Hematopoietic multipotent progenitor cell treated with erythropoietin and hydrocortisone succinate and interleukin-3 and kit ligand, for 8 days (in vitro differentiated cells): Measurements from ENCODE around the gene SKP2.
"Not testable (repeated sequence)": the region's sequence is repeated elsewhere in the genome, so short reads cannot be mapped to it uniquely, and the experiment has no call there.

Source experiments
- DNase-seq: peaks from one replicate; pipeline ENCODE4 v3.0.0-alpha.2; 2015

Gene SKP2

DNA sequence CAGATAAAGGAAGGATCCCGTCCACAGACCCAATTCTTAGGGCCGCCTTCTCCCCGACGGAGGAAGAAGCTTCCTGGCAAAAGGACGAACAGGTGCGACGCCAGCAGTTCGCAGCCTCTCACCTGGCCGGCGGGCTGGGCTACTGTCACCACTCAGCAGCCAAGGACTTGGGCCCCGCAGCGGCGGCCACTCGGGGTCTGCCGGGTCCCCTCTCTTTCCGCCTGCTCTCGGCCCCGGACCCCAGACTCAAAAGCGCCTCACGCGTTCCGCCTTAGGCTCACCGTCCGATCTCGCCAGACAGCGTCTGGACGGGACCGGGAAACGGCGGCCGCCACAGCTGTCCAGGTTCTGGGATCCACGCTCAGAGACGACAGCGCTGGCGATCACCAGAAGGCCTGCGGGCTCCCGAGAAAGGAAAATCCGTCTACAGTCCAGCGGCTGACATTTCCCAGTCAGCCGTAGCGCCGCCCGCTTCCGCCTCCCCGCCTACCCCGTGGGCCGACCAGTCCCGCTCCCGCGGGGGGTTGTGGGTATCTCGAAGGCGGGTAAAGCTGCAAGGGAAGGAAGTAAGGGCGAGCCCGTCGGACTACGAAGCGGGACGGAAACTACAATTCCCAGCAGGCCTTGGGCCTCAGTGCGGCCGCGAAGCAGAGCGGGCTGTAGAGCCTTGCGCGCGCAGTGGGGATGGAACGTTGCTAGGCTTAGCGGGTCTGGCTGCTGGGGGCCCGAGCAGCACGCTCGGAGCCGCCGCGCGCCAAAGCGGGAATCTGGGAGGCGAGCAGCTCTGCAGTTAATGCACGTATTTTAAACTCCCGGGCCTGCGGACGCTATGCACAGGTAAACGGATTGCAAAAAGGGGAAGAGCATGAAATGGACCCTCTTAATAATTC lies at the start of gene SKP2, which contains the start of gene LMBRD2:
Gene SKP2, plus strand, starts transcription at position 678 of the 890 bp plus-strand sequence. Its CDS starts 152 bp downstream, at position 830.
Gene LMBRD2, minus strand, starts transcription at position 454 of the 890 bp plus-strand sequence. CDS start 8,538 bp downstream, outside the sequence.
- DNase-seq: peak; percentile 98

GRCh38 chr5:36105819-36106218 lies 46.1 kb upstream of the SKP2 start:
- no peak for DNase-seq

DNA sequence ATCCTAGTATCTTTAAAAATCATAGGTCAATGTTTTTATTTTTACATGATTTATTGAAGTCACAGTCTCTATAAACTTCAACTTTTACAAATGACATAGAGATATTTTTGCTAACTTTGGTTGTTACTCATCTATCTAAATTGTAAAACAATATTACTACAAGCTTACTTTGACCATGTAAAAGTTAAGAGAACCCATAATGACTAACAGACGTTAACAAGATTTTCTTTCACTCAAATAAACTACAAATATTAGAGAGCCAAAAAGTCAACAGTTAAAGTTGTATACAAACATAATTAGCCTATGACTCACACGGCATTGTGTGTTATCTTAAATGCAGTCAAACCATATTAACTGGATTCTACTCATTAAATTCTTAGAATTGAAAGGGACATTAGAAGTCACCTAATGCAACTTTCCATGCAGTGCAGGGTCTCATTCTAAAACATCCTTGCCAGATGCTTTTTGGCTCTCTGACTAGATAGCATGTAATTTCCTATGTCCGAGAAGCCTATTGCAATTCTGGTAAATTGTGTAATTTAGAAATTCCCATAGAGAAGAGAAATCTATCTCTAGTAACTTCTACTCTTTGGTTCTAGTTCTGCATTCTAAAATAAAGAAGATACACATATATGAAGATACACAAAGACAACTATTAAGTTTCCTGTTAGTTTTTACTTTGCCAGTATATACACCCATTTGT lies 43.0 kb upstream of the SKP2 start:
- DNase-seq: no peak

- peak; percentile 43 for DNase-seq
Observed at GRCh38 chr5:36111238-36111637, 40.7 kb upstream of the SKP2 start.

DNA sequence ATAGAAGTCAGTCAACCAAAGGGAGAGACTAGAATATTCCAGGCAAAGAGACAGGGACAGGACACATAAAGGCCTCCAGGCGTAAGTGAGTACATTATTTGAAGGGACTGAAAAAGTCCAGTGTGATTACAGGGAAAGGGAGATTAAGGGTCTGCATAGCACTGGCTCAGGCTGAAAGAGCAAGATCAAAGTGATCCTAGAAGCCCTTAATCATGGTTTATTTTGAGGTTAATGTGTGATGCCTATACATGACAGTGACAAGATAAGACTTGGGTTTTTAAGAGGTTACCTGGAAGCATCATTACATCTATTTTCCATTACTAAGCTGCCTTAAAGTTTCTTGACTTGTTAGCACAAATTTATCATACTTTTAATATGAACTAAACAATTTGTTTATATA lies 26.0 kb upstream of the SKP2 start:
- DNase-seq: peak; percentile 27

DNA sequence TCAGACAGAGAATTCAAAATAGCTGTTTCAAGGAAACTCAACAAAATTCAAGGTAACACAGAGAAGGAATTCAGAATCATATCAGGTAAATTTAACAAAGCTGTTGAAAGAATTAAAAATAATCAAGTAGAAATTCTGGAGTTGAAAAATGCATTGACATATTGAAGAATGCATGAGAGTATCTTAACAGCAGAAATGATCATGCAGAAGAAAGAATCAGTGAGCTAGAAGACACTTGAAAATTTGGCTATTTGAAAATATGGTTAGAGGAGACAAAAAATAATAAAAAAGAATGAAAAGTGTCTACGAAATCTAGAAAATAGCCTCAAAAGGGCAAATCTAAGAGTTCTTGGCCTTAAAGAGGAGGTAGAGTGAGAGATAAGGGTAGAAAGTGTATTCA lies 23.1 kb upstream of the SKP2 start:
- no peak for DNase-seq

- DNase-seq: not testable (repeated sequence)
Observed at GRCh38 chr5:36129666-36130065, 22.2 kb upstream of the SKP2 start.

GRCh38 chr5:36133009-36133408 lies 18.9 kb upstream of the SKP2 start:
- DNase-seq: not testable (repeated sequence)

DNA sequence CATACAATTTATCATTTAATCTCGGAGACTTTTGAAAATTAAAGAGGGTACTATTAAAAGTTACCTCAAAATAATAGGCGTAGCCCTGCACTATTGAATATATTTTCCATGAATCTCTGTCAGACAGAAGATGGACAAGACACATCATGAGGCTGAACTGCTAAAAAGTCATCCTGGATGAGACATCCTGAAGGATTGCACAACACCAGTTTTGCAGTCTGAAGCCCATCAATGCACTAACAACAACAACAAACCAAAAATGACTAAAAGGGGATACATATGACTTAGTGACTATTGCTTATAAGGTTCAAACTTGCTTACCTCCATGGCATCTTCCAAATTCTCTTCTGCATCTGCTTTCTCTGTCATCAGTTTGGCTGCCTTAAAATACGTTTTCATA lies 15.9 kb upstream of the SKP2 start:
- no peak for DNase-seq

DNA sequence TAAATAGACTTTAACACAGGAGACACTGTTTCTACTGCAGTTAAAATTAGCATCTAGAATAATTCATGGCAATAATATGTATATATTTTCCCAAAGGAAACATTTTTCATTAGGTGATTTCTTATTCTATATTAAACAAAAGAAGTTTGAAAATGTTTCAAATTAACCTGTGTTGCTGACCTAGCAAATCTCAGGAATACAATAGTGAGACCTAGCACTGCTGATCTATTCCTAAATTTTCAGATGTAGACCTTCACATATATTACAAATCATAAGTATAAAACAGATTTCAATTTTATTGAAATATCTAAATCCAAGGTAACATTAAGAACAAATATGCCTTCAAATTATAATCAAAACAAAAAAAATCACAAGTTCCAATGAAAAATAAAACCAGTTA lies 15.3 kb upstream of the SKP2 start:
- DNase-seq: no peak

DNA sequence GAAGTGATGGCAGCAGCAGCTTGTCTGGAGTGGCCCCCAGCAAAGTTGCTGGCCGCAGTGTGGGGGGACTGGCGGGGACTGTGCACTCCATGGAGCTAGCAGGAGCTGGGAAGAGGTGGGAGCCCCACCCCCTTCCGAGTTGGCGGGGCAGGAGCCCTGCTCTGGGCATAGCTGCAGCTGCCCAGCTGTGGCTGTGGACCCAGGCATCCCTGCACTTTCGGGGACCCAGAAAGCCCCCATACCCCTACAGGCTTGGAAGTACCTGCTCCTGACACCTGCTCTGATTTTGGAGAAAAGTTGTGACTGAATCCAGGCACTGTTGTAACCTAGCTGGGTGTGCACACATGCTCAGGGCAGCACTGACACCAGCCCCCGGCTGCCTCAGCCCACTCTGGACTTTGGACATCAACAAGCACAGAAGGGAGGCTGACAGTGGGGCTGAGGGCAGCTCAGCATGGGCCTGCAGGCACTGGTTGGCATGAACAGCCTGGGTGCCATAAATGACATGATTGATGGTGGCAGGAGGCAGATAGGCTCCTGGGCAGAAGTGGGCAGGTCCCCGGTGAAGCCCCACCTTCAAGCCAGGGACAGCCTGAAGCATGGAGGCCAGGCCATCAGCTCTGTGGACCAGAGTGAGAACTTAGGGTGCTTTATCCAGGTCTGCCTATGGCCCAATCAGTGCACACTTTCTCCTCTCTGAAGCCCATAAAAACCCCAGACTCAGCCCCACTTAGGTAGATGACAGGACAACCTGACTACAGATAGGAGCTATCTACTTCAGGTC lies 12.8 kb upstream of the SKP2 start:
- DNase-seq: no peak

GRCh38 chr5:36145311-36145710 lies 6.6 kb upstream of the SKP2 start:
- peak; percentile 23 for DNase-seq

DNA sequence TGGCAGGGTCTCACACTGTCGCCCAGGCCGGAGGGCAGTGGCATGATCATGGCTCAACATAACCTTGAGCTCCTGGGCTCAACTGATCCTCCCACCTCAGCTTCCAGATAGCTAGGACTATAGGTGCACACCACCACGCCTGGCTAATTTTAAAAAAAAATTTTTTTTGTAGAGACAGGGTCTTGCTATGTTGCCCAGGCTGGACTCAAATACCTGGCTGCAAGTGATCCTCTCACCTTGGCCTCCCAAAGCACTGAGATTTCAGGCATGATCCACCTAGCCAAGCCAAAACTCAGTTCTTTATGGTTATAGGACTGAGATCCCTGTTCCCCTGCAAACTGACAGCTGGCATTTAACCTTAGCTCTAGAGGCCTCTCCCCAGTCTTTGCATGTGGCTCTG lies 5.5 kb upstream of the SKP2 start:
- DNase-seq: no peak

DNA sequence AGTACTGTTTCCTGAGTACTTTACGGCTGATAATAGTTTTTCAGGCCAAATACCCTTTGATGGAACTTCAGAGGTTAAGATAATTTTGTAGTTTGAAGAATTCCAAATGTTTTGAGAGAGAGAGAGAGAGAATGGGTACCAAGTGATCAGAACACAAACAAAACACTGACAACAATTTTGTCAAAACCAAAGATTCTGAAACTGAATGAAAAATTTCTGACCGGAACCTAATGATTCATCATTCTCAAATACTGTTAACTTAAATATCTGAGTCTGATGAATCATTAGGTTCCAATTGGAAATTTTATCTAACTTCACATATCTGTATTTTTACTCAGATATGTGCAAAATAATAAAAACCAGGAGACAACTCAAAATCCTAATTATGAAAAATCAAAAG lies 4.2 kb upstream of the SKP2 start:
- DNase-seq: no peak

DNA sequence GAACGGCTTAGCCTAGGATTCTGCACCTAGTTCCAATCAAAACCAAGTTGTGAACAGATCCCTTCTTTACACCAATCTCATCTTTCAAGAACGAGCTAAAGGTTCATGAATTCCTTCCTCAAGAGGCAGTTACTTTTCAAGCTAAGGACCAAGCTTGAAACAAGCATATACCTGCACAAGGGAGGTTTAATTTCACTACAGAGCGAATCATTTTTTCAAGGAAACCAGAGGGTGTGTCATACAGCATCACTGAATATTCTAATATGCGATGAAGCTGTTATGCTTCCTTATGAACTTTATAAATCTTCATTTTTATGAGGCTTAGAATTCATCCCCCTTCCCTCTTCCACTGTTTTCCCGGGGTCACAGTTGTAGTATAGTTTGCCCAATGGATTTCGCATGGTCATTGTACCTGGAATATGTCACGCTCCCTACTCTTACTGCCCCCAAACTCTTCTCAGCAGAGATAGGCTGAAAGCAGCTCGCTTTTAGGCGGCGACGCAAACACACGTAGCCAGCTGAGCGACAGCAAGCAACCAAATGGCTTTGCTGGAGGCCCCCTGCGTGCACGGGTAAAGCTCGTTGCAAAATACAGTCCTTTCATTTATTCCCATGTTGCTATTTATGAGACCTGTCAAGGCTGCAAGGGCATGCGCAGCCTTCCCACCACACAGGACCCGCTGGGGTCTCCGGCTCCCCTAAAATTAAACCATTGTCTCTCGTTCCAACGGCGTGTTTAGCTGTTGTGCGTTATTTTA lies 1.1 kb upstream of the SKP2 start:
- DNase-seq: peak; percentile 78

GRCh38 chr5:36152324-36153297 lies 700 bp downstream of the SKP2 start:
- peak; percentile 35 for DNase-seq

DNA sequence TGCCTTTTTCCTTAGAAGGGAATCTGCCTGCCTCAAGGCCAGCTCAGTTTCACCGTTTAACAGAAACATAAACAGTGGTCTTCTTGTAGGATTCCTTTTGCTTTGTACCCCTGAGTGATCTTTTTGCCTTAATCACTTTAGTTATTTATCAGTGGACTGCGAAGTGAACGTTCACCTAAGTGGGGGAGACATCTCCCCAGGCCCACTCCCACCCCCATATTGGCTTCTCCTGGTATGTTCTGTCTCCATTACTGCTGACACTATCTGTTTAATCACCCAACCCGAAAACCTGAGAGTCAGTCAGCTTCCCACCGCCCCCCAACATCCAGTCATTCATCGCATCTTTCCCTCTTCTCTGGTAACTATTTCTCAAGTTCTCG lies 1.4 kb downstream of the SKP2 start:
- no peak for DNase-seq

- DNase-seq: no peak
Observed at GRCh38 chr5:36153726-36154125, 1.8 kb downstream of the SKP2 start.

GRCh38 chr5:36155291-36155690 lies 3.4 kb downstream of the SKP2 start:
- DNase-seq: no peak

GRCh38 chr5:36156121-36156601 lies 4.2 kb downstream of the SKP2 start:
- no peak for DNase-seq

DNA sequence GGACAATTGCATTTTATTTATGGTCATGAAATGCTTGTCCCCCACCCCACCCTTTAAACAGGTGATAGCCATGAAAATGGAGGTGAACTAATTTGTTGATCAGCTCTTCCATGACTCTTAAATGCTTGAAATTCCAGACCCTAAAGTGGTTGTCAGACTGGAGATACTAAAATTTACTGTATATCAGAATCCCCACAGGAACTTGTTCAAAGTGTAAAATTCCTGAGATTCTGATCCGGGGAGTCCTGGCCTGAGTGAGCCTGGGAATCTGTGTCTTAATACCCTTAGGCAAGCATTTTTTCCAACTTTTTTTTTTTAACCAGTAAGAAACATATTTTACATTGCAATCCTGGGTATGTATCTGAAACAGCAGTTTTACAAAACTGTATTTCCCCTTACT lies 4.7 kb downstream of the SKP2 start:
- no peak for DNase-seq
